Measurements from ENCODE around the gene DNMT3A. TPM values are rescaled to one million over a fixed set of nuclear protein-coding genes. Genes with fewer than 3 reads are reported as not detected.

The DNMT3A gene
- total and polyA plus RNA-seq, 12 donors, result 10.6 to 53.4 (median 25.0) TPM

- intact Hi-C loops (cut with DNase I), result no loop called here
- H3K4me3 ChIP-seq, result no peak overlapping the region
- TF ChIP-seq CTCF (IDR thresholded peaks at IDR 0.05) (no peak), POLR2A (IDR thresholded peaks at IDR 0.05) (no peak)
- peak overlapping the region in 2 of 5 donors; percentile 79 to 84 for H3K27ac ChIP-seq
- peaks cover 19 to 31% of the 10 kb centered on the region in 2 donors for H3K4me1 ChIP-seq (replicated peaks in 1 of 2)
- WGBS, 4 donors, result 46 to 60% (median 49%) methylated on average over 8 of the region's 8 CpGs
- no peaks in the 10 kb centered on the region for H3K9me3 ChIP-seq (replicated peaks in 1 of 3)
- DNase-seq, result peak in 3 of 7 donors; percentile 16 to 49 (median 30)
- no peaks in the 10 kb centered on the region for H3K27me3 ChIP-seq
- no peaks in the 10 kb centered on the region for H3K36me3 ChIP-seq (replicated peaks in 1 of 2)
Observed at GRCh38 chr2:25323610-25324189, 18.0 kb downstream of the DNMT3A start.

GRCh38 chr2:25323042-25323514 is 18.6 kb downstream of the DNMT3A start:
- TF ChIP-seq CTCF (IDR thresholded peaks at IDR 0.05), result no peak
- no peak for TF ChIP-seq POLR2A (IDR thresholded peaks at IDR 0.05)
- H3K9me3 ChIP-seq (replicated peaks in 1 of 3), result no peaks in the 10 kb centered on the region
- no peak overlapping the region for H3K4me3 ChIP-seq
- DNase-seq, result peak in 2 of 7 donors; percentile 11 to 28
- intact Hi-C loops (cut with DNase I), result no loop called here
- H3K4me1 ChIP-seq (replicated peaks in 1 of 2), result peaks cover 19 to 29% of the 10 kb centered on the region in 2 donors
- 65 to 72% (median 67%) methylated on average over 8 to 13 of the region's 13 CpGs for WGBS, 4 donors
- no peaks in the 10 kb centered on the region for H3K27me3 ChIP-seq
- H3K36me3 ChIP-seq (replicated peaks in 1 of 2), result no peaks in the 10 kb centered on the region
- peak overlapping the region in 2 of 5 donors; percentile 79 to 84 for H3K27ac ChIP-seq

DNA sequence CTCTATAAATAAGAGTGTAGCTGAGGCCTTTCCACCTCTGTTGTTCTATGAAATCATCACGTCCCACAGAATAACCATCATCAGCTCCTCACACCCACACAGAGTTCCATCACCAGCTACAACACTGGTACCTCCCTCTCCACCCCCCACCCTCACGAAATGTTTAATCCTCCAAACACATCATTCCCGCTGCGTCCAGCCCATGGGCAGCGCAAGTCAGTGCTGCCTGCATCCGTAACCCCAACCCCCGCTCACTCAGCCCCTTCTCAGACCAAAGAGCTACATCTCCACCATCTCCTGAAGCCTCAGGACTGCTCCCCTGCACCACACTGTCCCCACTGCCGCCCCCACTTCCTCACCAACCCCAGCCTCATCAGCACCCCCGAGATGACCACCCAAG is 19.4 kb downstream of the DNMT3A start:
- peak in 1 of 7 donors; percentile 16 for DNase-seq
- peaks cover 19 to 29% of the 10 kb centered on the region in 2 donors for H3K4me1 ChIP-seq (replicated peaks in 1 of 2)
- H3K27me3 ChIP-seq, result no peaks in the 10 kb centered on the region
- TF ChIP-seq CTCF (IDR thresholded peaks at IDR 0.05) (no peak), POLR2A (IDR thresholded peaks at IDR 0.05) (no peak)
- no peaks in the 10 kb centered on the region for H3K36me3 ChIP-seq (replicated peaks in 1 of 2)
- H3K9me3 ChIP-seq (replicated peaks in 1 of 3), result no peaks in the 10 kb centered on the region
- 91 to 95% (median 93%) methylated on average over 9 of the region's 9 CpGs for WGBS, 4 donors
- no peak overlapping the region for H3K4me3 ChIP-seq
- H3K27ac ChIP-seq, result no peak overlapping the region
- intact Hi-C loops (cut with DNase I), result no loop called here

GRCh38 chr2:25320077-25320476 is 21.6 kb downstream of the DNMT3A start:
- 69 to 82% (median 78%) methylated on average over 3 of the region's 3 CpGs for WGBS, 4 donors
- no peak for TF ChIP-seq CTCF (IDR thresholded peaks at IDR 0.05)
- TF ChIP-seq POLR2A (IDR thresholded peaks at IDR 0.05), result no peak
- intact Hi-C loops (cut with DNase I), result no loop called here
- Histone ChIP-seq H3K9me3 (replicated peaks in 1 of 3) (no peaks in the 10 kb centered on the region), H3K36me3 (replicated peaks in 1 of 2) (no peaks in the 10 kb centered on the region), H3K27ac (no peak overlapping the region), H3K4me1 (replicated peaks in 1 of 2) (peaks cover 32 to 38% of the 10 kb centered on the region in 2 donors), H3K4me3 (no peak overlapping the region), H3K27me3 (no peaks in the 10 kb centered on the region)
- DNase-seq, result no peak
